ENCODE data around the gene CCDC92B.

CCDC92B gene

DNA sequence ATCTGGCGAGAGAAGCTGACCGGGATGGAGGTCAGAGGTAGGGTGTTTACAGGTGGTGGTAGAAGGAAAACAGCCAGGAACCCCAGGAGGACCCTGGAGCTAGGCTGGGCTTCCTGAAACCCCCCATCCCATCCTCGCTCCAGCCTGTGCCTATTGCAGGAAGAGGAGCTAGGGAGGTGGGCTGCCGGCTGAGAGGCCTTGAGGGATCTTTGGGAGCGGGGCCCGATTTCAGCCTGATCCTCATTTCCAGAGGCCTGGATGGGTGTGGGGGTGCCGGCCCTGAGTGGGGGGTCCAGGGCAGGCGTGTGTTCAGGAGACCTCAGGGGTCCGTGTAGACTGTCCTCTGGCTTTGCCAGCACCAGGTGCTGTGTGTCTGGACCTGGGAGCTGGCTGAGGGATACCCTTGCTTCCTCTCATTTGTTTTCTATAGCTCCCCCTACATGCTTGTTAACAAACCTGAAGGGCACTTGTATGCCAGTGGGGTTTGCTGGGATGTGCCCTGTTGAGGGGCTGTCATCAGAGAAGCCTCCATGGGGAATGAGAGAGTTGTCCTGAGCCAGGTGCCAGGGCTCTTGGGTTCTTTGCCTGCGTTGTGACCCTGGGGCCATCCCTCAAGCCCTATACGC is 27.9 kb upstream of the CCDC92B start:
- no peak for DNase-seq

DNA sequence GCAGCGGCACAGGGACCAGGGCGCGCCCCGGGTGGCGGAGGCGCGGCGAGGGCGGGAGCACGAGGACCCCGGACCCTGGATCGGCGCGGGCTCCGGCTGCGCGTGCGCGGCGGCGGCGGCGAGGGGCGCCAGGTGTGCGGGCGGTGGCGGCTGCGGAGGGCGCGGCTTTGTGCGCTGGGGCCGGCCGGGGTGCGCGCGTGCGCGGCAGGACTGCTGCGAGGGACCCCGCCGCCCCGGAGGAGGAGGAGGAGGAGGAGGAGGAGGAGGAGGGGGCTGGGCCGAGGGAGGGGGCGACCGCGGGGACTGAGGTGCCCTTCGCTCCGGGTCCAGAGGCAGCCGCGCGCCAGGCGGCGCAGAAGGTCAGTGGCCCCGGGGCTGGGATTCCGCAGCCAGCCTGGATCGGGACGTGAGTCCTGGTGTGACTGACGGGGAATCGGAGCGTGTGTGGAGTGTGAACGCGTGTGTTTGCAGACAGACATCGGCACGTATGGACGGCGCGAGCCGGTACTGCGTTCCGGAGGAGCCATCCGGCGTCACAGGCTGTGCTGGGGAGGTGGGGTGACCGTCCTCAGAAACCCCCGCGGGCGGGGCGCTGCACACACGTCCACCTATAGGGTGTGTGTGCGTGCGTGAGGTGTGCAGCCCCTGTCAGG is 27.3 kb upstream of the CCDC92B start:
- DNase-seq = no peak

GRCh38 chr17:2775206-2775605 is 25.8 kb upstream of the CCDC92B start:
- no peak for DNase-seq

DNA sequence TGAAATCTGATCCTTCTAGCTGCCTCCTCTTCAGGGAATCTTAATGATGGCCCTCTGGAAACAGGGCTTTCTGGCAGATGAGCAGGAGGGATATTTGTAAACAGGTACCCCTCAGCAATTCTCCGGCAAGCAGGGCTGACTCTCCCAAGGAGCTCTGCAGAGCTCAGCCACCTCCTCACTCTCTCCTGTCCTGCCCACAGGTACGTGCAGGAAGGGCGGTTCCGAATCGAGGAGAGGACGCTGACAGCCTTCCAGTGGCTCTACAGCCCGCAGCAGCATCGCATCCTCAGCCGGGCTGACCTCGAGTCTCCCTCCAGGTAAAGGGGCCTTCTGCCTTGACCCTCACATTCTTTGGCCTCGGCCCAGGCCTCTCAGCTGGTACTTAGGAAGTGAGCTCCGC is 20.7 kb upstream of the CCDC92B start:
- DNase-seq = no peak

DNA sequence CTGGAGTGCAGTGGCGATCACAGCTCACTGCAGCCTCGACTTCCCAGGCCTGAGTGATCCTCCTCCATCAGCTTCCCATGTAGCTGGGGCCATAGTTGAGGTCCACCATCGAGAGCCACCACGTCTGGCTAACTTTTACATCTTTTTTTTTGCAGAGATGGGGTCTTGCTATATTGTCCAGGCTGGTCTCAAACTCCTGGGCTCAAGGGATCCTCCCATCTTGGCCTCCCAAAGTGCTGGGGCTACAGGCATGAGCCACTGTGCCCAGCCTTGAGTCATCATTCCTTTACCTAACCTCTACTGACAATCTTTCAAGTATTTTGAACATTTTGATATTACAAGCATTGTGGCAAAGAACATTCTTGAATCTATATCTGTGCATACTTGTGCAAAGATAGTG is 9.4 kb upstream of the CCDC92B start:
- no peak for DNase-seq

GRCh38 chr17:2755891-2756724 is 6.7 kb upstream of the CCDC92B start:
- DNase-seq = no peak

DNA sequence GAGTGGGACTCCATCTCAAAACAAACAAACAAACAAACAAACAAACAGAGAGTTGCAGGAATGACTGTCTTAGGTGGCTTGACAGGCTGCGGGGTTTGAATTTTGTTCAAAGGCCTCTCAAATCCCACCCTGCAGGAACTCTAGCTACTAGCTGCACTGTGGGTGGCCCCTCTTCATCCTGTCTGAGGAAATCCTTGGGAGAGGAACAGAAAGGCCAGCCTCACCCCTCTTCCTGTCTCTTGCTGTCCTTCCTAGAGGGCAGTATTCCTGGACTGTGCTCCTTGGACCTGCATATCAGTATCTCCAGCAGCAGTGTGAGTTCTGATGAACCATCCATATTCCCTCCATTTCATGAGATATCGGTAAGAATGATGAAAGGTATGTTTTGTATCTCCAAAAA is 2.0 kb upstream of the CCDC92B start:
- DNase-seq = no peak

GRCh38 chr17:2750721-2751120 is 1.3 kb upstream of the CCDC92B start:
- no peak for DNase-seq

- peak; percentile 77 for DNase-seq
Measured at GRCh38 chr17:2749784-2750181, 331 bp upstream of the CCDC92B start.

- no peak for DNase-seq
Measured at GRCh38 chr17:2745317-2746037, 4.0 kb downstream of the CCDC92B start.

- no peak for DNase-seq
Measured at GRCh38 chr17:2737693-2738092, 11.8 kb downstream of the CCDC92B start.

GRCh38 chr17:2736956-2737355 is 12.5 kb downstream of the CCDC92B start:
- no peak for DNase-seq

DNA sequence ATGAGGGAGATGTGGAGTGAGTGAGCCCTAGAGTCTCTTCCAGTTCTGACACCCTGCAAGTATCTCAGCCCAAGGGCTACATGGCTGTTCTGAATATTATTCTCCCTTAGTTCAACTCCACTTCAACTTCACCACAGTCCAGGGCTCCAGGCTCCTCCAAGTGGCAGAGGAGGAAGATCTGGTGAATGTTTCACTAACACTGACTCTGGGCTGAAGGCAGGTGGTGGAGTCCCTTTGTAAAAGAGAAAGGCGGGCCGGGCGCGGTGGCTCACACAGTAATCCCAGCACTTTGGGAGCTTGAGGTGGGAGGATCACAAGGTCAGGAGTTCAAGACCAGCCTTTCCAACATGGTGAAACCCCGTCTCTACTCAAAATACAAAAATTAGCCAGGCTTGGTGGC is 13.6 kb downstream of the CCDC92B start:
- no peak for DNase-seq

DNA sequence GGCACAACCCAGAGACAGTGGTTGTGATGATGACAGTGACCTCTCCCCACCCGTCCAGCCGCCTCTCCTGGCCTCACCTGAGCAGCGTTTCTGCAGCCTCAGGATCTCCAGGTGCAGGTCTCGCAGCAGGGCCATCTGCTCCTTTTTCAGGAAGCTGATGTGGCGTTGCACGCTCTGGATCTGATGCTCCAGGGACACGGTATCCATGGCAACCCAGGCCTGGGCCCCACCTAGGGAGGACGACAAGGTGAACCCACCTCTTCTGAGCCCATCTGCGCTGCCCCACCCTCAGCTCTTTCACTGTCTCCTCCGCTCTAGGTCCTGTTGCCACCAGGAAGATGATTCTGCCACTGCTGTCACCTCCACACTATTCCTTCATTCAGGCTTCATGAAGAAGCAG is 14.5 kb downstream of the CCDC92B start:
- DNase-seq = no peak

GRCh38 chr17:2731807-2732206 is 17.6 kb downstream of the CCDC92B start:
- no peak for DNase-seq

- no peak for DNase-seq
Measured at GRCh38 chr17:2730764-2731353, 18.6 kb downstream of the CCDC92B start.

DNA sequence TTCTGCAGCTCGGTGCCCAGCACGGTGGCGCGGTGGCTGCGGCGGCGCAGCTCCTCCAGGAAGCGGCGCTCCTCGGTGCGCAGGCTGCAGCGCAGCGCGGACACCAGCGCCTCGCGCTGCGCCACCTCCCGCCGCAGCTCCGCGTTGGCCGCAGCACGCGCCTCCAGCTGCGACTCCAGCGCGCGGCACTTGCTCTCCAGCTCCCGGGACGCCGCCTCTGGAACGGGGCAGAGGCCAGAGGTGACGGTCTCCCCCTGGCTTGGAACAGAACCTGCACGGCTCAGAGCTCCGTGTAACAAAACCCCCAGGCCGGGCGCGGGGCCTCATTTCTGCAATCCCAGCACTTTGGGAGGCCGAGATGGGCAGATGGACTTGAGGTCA is 24.7 kb downstream of the CCDC92B start:
- DNase-seq = no peak

GRCh38 chr17:2723997-2724783 is 25.3 kb downstream of the CCDC92B start:
- DNase-seq = no peak

GRCh38 chr17:2723505-2723996 is 25.9 kb downstream of the CCDC92B start:
- no peak for DNase-seq

DNA sequence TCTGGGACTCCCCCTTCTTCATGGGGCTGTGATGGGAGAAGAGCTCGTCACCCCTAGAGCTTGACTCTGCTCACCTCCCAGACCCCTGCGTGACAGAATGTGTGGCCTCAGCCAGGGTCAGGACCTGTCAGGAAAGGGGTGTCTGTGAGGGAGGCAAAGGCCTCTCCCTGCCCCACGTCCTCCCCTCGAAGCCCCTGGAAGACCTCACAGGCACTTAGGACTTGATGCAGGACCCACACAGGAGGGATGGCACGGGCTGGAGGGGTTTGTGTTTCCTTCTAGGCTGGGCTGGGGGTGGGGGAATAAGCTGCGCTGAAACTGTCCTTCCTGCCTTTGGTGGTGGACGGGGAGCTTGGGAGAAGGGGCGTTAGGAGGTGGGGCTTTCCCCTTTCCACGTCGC is 26.8 kb downstream of the CCDC92B start:
- DNase-seq = no peak

- DNase-seq = no peak
Measured at GRCh38 chr17:2721603-2722002, 27.8 kb downstream of the CCDC92B start.

DNA sequence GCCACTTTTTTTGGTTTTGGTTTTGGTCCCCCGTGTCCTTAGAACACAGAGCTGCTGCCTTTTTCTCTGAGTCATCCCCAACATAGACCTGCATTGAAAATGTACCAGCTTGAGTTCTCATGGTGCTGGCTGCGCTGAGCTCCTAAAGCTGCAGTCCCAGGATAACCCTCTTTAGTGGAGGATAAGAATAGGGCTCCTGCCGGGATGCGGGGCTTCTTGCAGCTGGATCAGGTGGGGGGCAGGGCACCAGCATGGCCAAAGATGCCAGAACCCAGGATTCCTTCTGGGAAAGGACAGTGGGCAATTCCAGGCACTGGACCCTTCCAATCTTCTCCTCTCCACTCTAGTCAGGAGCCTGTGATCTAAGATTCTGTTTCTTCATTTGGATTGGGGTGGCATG is 29.6 kb downstream of the CCDC92B start:
- DNase-seq = no peak
